Jurkat, Clone E6-1 (cell line): ENCODE data around the gene LSAMP.
"Not testable (repeated sequence)": the region's sequence is repeated elsewhere in the genome, so short reads cannot be mapped to it uniquely, and the experiment has no call there.

Experiments used
- DNase-seq: peaks from one replicate; pipeline ENCODE4 v3.0.0-alpha.2; 2011; ENCODE audit warnings: low read depth, low spot score
- H3K4me3 ChIP-seq: 2 replicates; pipeline ENCODE4 v1.5.1; 2011; ENCODE audit warnings: mild to moderate bottlenecking, low read length, control low read depth, moderate library complexity

Gene LSAMP

DNA sequence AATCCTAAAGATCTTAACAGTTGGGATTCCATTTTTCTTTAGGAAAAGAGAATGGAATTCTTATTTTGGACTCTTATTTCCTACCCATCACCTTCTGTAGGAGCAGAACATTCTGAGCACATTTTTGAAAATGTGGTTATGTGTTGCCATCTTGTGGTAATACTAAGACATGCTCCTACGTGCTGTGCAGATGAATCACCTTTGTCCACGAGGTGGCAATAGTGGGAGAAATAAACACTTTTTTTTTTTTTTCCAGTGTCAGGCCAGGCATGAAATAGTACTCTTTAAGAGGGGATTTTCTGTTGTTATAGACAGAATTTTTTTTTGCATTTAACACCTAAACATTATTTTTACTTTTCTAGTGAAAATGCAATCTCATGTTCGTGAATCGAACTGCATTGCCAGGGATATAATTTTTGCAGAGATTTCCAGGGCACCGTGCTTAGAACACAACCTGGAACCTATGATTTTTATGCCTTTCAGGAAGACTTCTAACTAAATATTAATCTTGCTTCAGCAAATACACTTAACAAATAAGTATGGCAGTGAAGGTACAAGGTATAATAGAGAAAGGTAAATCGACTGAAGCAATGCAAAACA is 625.4 kb downstream of the LSAMP start:
- no peak overlapping the region for H3K4me3 ChIP-seq
- DNase-seq: peak; percentile 86

DNA sequence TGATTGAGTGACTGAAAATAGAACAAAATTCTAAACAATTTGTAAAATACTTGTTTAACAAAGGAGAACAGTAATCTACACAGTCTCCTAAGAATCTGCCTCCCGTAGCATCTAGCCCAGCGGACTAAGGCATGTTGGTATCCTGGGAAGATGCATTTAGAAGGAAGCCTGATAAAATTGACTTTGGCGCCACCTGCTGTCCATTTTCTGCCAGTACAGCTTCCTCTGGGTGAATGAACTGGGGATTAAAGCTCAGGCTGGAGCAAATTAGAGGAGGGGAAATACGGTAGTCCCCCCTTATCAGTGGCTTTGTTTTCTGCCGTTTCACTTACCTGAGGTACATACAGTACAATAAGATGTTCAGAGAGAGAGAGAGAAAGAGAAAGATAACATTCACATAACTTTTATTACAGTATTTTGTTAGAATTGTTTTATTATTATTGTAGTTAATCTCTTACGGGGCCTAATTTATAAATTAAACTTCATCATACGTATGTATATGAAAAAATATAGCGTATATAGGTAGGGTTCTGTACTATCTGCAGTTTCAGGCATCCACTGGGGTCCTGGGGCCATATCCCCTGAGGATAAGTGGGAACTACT is 630.4 kb downstream of the LSAMP start:
- no peak overlapping the region for H3K4me3 ChIP-seq
- peak; percentile 51 for DNase-seq

DNA sequence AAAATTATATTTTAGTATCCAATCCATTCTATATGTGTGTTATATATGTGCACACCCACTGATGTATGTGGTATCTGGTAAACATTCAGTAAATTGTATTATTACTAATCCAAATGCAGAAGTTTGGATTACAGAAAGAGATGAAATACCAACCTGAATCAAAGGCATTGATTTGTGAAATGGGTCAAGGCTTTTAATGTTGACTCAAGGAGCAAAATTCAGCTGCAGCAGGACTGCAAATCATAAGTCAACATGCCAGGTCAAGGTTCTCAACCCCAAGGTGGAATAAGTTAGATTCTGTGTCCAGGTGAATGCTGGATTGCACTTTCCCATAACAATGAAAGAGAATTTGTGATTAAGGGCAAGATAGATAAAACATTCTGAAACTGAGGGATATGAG is 631.3 kb downstream of the LSAMP start:
- DNase-seq: no peak
- H3K4me3 ChIP-seq: no peak overlapping the region

DNA sequence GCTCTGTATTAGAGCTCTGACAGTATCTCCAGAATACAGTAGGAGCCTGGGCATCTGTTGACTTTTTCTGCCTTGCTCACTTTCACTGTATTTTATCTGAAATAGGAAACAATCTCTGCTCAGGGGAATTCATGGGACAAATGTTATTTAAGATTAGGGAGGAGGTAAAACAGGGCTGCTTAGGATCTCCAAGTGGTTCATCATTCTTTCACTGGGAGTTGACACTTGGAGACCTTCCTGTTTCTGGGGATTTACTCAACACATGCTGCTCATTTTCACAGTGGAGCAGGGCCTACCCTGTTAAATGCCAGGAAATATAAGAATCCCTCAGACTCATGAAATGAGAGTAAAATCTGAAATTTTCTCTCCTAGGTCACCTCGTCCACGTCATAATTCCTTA is 636.5 kb downstream of the LSAMP start:
- H3K4me3 ChIP-seq: no peak overlapping the region
- DNase-seq: no peak

DNA sequence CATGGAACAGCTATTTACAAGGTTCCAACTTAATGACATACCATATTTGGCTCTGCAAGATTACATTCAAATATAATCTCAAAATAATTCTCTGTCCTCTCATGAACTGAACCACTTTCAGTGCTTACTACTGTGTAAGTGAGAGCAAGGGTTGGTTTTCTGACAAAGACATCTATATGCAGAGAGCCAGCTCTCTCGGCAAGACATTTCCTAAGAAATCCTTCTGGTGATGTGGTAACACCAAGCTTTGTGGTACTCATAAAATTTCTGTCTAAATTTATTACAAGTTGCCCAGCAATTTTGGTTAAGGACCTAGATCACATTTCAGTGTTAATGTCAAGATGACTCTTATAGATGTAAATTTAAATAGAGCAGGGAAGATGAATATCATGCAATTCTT is 637.0 kb downstream of the LSAMP start:
- H3K4me3 ChIP-seq: no peak overlapping the region
- no peak for DNase-seq

DNA sequence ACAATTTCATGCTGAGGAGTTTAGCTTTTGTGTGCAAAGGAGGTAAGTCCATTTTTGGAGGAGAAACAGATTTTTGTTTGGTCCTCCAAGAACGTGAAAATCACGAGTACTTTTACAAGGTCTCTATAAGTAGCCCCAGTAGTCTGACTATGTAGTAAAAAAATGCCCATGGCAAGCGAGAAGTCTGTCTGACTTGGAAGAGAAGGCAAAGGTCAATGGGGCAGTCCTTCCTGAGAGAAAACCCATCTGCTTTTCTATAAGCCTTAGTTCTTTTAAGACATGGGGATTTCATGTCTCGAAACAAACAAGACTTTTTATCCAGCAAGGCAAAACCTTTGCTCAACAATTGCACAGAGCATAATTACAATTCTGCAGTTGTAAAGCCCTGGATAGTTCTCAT is 638.8 kb downstream of the LSAMP start:
- H3K4me3 ChIP-seq: no peak overlapping the region
- no peak for DNase-seq

DNA sequence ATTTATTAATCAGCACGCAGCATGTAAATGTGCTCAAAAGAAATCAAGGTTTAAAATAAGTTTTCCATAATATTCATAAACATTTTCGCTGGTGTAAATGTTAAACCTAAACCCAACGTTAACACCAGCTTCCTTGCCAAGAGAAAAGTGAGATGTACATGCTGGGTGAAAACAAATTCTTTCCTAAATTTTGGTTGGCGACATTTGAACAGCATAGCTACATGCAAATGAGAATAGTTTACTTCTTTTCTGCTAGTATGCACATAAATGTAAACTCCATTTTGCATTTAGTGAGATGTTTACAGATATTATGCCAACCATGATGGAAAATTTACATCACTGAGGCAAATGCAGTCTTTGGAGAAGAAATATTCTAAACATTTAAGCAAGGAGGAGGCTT is 639.8 kb downstream of the LSAMP start:
- no peak for DNase-seq
- no peak overlapping the region for H3K4me3 ChIP-seq

DNA sequence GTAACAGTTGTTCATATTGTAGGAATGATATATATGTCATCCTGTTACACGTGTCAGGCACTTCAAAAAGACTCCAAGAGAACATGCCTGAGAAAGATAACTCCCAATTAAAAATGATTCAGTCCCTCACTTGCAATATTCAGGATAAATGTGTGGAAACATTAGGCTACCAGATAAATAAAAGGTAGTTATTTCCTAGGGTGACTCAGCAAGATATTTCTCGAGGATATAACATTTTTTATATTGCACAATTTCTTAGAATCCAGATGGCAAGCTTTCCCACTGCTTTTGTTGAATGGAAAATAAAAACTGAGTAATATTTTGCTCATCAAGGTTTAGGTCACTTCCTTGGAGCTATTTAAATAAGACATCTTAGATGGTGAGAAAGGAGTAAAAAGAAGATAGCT is 640.6 kb downstream of the LSAMP start:
- no peak for DNase-seq
- no peak overlapping the region for H3K4me3 ChIP-seq

DNA sequence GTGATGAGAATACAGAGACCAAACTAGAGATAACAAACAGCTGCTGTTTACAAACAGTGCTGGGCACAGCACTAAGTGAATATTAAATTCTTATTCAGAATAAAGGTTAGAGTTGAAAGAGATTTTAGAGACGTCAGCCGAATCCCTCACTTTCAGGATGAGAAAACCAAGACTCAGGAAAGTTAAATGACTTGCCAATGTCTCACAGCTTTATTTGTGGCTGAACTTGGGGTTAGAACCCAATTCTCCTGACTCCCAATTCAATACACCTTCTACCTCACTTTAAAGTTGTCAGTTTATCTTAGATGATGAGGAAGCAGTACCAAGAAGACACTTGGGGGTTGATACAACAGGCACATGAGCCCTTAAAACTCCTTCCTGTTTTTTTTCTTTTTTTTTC is 641.1 kb downstream of the LSAMP start:
- H3K4me3 ChIP-seq: no peak overlapping the region
- DNase-seq: no peak

DNA sequence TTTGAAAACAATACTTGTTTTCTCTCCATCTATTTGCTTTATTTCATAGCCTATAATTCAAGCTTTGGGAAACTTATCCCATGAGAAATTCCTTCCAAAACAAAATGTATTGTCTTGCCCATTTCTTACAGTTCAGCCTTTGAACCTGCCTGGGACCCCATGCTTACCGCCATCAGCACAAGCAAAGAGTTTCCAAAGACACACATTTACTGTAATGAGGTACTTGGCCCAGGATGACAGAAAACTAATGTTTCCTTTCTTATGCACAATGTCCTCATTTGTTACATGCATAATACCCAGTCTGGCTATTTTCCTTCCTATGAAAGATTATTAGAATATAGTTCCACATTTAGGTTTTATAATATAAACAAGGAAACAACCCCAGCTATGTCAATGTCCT is 641.6 kb downstream of the LSAMP start:
- DNase-seq: no peak
- no peak overlapping the region for H3K4me3 ChIP-seq

DNA sequence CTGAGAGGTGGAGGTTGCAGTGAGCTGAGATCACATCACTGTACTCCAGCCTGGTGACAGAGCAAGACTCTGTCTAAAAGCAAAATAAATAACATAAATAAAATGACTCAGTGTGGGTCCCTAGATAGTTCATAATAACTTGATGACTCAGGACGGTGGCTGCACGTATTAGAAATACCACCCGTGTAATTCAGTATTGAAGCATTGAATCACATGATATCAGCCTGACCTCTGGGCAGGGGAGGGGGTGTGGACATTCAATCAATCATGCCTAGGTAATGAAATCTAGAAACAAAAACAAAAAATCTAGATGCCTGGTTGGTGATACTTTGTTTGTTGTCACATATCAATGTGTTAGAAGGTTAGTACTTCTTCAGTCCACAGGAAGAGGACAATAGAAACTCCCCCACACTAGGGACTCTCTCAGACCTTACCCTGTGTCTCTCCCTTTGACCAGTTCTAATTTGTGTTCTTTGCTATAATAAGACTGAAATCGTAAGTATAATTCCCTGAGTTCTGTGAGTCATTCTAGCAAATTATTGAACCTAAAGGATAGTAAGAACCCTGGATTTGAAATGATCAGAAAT is 644.7 kb downstream of the LSAMP start:
- DNase-seq: no peak
- no peak overlapping the region for H3K4me3 ChIP-seq

DNA sequence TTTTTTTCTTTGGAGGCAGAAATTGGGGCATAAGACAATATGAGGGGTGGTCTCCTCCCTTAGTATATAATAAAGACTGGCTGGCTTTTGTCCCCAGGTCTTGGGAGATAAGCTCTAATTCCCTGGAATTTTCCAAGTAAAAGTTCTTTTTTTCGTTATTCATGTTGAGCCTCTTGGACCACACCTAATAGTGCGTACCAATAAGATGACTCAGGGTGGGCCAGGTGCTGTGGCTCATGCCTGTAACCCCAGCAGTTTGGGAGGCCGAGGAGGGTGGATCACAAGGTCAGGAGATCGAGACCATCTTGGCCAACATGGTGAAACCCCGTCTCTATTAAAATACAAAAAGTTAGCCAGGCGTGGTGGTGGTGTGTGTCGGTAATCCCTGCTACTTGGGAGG is 645.2 kb downstream of the LSAMP start:
- not testable (repeated sequence) for H3K4me3 ChIP-seq

DNA sequence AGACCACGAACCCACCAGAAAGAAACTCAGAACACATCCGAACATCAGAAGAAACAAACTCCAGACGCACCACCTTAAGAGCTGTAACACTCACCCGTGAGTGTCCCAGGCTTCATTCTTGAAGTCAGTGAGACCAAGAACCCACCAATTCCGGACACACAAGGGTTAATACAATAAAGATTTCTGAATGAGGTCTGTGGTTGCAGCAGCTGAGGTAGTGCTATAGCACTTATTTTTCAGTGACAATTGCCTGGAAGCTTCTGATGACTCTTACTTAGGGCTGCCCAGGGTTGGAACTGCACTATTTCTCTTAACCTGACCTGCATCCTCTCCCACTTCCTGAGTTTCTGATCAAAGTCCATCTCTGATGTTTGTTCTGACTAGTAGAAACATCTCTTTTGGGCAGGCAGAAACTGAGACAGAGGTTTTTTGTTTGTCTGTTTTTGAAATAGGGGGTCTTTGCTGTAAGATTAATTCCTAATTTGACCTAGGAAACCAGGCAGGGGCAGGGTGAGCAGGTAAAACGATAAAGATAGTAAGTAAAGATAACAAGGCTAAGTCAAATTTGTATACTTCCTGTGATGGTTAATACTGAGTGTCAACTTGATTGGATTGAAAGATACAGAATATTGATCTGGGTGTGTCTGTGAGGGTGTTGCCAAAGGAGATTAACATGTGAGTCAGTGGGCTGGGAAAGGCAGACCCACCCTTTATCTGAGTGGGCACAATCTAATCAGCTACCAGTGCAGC is 652.9 kb downstream of the LSAMP start:
- DNase-seq: peak; percentile 78
- H3K4me3 ChIP-seq: no peak overlapping the region

More for the DNA sequence above, 645.2 kb downstream of the LSAMP start:
- not testable (repeated sequence) for DNase-seq

DNA sequence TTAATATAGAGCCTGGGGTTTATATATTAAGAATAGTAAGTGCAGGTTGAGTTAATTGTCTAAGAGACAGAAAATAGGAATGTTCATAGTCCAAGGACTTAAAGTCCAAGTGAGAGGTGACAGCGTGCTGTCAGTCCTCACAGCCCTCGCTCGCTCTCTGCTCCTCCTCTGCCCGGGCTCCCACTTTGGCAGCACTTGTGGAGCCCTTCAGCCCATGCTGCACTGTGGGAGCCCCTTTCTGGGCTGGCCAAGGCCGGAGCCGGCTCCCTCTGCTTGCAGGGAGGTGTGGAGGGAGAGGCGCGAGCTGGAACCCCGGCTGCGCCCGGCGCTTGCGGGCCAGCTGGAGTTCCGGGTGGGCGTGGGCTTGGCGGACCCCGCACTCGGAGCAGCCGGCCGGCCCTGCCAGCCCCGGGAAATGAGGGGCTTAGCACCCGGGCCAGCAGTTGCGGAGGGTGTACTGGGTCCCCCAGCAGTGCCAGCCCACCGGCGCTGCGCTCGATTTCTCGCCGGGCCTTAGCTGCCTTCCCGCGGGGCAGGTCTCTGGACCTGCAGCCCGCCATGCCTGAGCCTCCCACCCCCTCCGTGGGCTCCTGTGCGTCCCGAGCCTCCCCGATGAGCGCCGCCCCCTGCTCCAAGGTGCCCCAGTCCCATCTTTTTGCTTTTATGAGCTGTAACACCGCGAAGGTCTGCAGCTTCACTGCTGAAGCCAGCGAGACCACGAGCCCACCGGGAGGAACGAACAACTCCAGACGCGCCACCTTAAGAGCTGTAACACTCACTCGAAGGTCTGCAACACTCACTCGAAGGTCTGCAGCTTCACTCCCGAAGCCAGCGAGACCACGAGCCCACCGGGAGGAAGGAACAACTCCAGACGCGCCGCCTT is 653.8 kb downstream of the LSAMP start:
- H3K4me3 ChIP-seq, DNase-seq: not testable (repeated sequence)

DNA sequence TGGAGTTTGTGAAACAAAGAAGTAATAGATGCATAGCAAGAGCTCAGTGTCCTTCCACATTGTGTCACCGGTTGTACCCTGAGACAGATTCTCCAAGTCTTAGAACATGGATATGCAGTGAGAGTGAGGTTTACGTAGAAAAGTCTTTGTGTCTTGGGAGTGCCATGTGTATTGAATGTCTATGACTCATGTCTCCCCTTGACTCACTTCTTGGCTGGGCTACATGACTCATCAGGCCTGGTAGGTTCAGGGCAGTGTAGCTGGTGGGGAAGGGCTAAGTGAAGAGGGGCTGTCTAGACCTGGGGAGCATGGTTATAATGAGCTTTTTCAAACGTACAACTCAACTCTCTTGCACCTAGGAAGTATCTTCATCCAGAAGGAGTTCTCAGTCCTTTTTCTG is 654.5 kb downstream of the LSAMP start:
- no peak overlapping the region for H3K4me3 ChIP-seq
- no peak for DNase-seq

DNA sequence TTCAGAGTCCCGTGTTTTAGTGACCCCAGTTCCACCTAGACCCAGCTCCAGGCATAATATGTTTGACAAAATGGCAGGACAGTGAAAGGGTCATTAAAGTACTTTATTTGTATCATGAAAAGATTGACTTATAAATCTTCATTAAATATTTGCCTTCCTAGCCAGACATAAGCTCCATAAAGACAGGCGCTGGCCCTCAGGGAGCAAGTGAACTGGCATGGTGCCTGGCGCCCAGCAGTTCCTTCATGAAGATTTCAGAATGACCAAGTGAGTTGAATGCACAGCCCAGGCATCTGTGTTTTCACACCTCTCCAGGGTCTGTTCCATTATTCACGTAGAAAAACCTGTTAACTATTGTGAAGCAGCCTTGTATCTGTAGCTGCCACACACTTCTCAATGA is 655.8 kb downstream of the LSAMP start:
- DNase-seq: no peak

DNA sequence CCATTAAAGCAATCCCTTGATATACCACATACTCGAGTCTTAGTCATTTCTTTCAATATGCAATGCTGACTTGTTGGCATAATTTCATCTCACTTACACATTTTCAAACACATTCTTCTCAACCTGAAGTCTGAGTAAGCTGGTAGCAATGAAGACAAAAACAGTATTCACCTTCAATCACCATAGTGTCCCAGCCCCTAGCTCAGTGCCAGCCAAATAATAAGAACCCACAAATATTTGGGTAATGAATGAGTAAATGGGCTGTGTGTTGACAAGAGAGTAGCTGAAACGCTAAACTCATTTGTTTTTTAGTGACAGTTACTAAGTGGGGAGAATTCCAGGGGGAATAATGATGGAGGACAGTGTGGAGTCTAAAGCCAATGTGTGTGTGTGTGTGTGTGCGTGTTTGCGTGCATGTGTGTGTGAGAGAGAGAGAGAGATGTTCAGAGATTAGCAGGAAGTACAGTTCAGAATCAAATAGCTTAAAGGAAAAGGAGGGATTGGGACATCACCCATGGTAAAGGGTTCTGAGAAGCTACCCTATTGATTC is 656.3 kb downstream of the LSAMP start:
- H3K4me3 ChIP-seq: no peak overlapping the region
- DNase-seq: no peak

More for the DNA sequence above, 655.8 kb downstream of the LSAMP start:
- H3K4me3 ChIP-seq: no peak overlapping the region

DNA sequence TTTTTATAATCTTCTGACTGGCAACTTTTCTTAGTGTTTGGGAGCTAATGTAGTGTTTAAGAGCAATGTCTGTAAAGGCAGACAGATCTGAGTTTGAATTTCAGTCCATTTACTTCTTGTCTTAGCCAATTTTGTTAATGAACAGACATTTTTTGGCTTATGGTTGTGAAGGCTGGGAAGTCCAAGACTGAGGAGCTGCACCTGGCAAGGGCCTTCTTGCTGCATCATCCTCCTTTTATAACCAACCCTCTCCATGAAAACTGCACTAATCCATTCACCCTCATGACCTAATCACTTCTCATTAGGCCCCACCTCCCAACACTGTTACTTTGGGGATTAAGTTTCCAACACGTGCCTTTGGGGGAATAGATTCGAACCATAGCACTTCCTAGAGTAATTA is 657.5 kb downstream of the LSAMP start:
- no peak overlapping the region for H3K4me3 ChIP-seq
- no peak for DNase-seq

DNA sequence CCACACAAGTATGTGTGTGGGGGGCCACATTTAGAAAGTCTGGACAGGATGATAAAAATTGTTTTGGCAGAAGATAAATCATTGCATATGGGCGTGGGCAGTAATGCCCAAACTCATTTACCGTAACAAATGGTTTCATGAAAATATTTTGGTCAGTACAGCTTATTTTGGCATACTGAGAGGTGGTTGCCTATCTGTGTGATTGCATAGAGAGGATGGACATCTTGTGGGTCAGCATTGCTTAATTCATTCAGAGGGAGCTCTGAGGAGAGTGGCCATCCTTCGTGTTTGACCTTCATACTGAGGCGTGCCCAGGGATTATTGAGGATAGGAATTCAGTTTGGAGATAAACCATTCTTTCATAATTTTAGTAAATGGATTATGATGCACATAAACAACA is 659.5 kb downstream of the LSAMP start:
- no peak overlapping the region for H3K4me3 ChIP-seq
- no peak for DNase-seq
